NOMO-1 (cell line): ENCODE data around the gene DLGAP1.

Source experiments
- DNase-seq, 2 experiments: peaks; one replicate each; lab custom pipeline; 2025; ENCODE audit not compliant: unreplicated experiment in 2 of 2; lab: John Stamatoyannopoulos, UW

DLGAP1 gene

GRCh38 chr18:3966246-3966641 lies 488.9 kb downstream of the DLGAP1 start:
- DNase-seq: no peak

- DNase-seq: no peak
These were observed 494.1 kb downstream of the DLGAP1 start for GRCh38 chr18:3960977-3961376.

- no peak for DNase-seq
These were observed 495.0 kb downstream of the DLGAP1 start for GRCh38 chr18:3960142-3960541.

GRCh38 chr18:3952031-3952430 lies 503.1 kb downstream of the DLGAP1 start:
- DNase-seq: no peak

GRCh38 chr18:3950668-3951404 lies 504.3 kb downstream of the DLGAP1 start:
- DNase-seq: no peak

- no peak for DNase-seq
These were observed 506.1 kb downstream of the DLGAP1 start for GRCh38 chr18:3948958-3949357.

GRCh38 chr18:3947383-3947782 lies 507.7 kb downstream of the DLGAP1 start:
- DNase-seq: no peak

GRCh38 chr18:3935305-3935704 lies 519.8 kb downstream of the DLGAP1 start:
- no peak for DNase-seq

- DNase-seq: no peak
These were observed 522.8 kb downstream of the DLGAP1 start for GRCh38 chr18:3932276-3932675.

- DNase-seq: no peak
These were observed 523.5 kb downstream of the DLGAP1 start for GRCh38 chr18:3931542-3932112.

- no peak for DNase-seq
These were observed 524.1 kb downstream of the DLGAP1 start for GRCh38 chr18:3931013-3931315.

- DNase-seq: no peak
These were observed 524.7 kb downstream of the DLGAP1 start for GRCh38 chr18:3930126-3931012.

- DNase-seq: no peak
These were observed 530.7 kb downstream of the DLGAP1 start for GRCh38 chr18:3924455-3924854.

GRCh38 chr18:3923750-3924149 lies 531.4 kb downstream of the DLGAP1 start:
- no peak for DNase-seq

- no peak for DNase-seq
These were observed 533.3 kb downstream of the DLGAP1 start for GRCh38 chr18:3921826-3922225.

GRCh38 chr18:3920832-3921231 lies 534.3 kb downstream of the DLGAP1 start:
- DNase-seq: no peak

- DNase-seq: no peak
These were observed 535.6 kb downstream of the DLGAP1 start for GRCh38 chr18:3919396-3920061.

GRCh38 chr18:3916082-3916481 lies 539.0 kb downstream of the DLGAP1 start:
- DNase-seq: no peak

GRCh38 chr18:3914833-3915610 lies 540.1 kb downstream of the DLGAP1 start:
- DNase-seq: no peak

- DNase-seq: no peak
These were observed 541.0 kb downstream of the DLGAP1 start for GRCh38 chr18:3914109-3914508.

- DNase-seq: no peak
These were observed 542.4 kb downstream of the DLGAP1 start for GRCh38 chr18:3912705-3913104.
